GM18508 (cell line): ENCODE data around the gene UBE2N.
"Not testable (repeated sequence)": the region's sequence is repeated elsewhere in the genome, so short reads cannot be mapped to it uniquely, and the experiment has no call there.

ENCODE experiments used
- ATAC-seq: cut with Tn5 transposase; IDR thresholded peaks from one replicate; pipeline ENCODE4 v1.9.1; 2021; ENCODE audit warnings: moderate number of reproducible peaks; ENCODE audit not compliant: insufficient read depth, unreplicated experiment

Gene UBE2N

DNA sequence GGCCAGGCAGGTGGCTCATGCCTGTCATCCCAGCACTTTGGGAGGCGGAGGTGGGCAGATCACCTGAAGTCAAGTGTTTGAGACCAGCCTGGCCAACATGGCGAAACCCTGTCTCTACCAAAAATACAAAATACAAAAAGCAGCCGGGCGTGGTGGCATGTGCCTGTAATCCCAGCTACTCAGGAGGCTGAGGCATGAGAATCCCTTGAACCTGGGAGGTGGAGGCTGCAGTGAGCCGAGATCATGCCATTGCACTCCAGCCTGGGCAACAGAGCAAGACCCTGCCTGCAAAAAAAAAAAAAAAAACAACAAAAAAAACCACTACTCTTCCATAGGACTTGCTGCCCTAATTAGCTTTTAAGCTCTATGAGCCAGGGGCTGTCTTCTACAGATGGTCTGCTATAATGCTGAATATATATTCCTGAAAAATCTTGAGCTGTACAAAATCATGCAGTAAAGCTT, 59.7 kb downstream of the UBE2N start:
- not testable (repeated sequence) for ATAC-seq

DNA sequence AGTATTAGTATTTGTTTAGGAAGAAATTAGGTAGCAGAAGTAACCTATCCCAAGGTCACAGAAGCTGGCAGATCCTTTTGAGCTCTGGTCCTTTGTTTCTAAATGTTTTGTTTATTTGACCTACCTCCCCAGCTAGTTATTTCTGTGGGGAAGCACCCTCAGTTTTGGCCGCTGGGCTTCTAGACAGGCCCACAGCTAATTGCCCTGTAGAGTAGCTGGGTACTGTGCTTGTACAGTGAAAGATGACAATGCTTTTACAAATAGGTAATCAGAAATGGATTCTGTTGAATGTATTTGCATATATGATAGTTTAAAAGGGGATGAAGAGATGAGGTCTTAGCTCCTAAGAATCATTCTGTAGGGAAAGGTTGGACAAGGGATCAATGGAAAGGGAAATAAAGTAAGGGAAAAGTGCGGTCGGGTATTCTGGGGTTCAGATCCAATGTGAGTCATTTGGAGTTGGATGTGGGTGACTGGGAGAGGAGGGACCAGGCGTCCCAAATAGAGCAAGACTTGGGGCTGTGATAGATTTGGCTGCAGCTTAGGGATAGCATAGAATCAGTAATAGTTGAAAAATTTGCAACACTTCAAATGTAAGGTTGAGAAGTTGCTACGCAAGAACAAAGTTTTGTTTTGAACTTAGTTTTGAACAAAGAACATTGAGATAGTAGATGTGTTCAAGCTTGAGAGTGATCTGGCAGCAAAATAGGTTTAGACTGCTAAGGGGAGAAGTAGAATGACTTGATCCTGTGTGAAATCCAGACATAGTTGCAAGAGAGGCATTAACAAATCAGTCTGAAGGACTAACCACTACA, 60.4 kb downstream of the UBE2N start:
- no peak for ATAC-seq

DNA sequence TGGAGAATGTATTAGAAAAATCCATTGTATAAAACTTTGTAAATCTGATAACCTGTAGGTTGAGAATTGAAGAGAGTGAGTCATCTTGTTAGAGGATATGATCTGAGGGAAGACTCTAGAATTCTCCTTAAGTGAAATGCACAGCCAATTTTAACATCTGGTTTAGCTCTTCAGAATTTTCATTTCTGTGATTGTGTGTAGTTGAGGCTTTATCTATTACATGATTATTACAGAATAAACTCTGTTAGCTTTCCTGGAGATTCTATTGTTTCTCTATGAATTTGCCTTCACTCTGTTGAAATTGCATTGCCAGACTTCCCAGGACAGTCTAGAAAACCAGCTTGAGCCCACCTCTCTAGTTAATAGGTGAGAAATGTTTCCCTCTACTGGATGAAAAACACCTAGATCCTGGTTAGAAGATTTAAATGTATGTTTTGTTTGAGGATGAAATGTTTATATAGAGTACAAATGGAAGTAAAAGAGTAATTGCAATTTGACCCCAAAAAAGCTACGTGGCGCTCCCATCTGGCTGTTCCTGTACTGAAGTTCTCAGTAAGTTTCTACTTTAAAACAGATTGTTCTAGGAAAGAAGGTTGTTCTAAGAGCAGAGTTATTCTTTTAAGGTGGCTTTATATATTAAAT, 61.1 kb downstream of the UBE2N start:
- ATAC-seq: no peak

DNA sequence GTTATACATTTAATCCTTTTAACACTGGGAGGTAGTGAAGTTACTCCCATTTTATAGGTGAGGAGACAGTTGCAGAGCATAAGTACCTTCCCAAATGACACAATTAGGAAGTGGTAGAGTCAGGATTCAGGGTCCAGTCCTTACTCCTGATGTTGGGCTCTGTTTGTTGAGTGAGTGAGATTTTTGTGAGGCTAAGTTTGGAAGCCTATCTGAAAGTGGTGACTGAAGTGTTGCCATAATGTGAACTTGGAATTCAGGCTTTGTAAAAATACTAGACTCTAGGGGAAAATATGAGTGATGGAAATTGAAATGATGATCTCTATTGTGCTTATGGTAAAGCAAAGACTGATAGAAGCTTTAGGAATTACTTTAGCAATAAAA, 61.8 kb downstream of the UBE2N start:
- ATAC-seq: no peak

DNA sequence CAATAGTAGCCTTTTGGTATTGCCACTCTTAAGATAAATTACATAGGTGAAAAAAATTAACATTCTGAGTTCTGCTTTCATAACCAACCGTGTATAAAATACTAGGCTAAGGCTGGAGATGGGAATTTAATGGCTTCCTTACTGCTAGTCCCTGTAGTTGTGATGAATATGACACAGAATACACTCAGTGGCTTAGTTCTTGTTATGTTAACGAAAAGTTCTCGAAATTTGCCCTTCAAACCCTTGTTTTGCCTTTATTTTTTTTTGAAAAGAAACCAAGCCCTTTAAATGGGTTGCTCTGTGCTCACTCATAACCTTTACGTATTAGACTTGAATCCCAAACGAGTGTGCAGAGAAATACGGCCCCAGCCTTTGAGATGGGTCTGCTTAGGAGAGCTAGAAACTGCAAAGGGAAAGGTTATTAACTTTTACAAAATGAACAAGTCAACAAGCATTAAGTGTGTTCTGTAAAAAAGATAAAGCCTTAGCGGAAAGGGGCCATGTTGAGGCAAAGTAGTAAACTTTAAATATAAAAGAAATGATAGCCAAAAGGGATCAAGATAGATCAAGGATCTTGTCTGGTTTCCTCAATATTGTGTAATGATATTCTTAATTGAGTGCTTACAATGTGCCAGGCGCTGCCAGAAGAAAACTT, 62.3 kb downstream of the UBE2N start:
- ATAC-seq: no peak

DNA sequence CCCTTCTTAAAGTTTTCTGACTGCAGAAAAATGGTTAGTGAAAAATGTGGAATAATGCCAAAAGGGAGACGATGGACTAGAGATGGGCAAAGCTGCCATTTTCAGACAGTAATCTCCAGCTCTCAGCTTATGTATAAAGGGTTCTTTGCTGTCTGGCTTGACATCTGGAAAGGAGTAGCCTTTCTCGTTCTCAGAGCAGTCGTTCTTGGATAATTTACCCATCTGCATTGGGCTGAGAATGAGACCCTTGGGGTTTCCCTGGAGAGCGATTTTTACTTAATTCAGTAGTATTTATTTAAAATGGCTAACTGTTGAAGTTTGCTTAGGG, 62.8 kb downstream of the UBE2N start:
- ATAC-seq: no peak

DNA sequence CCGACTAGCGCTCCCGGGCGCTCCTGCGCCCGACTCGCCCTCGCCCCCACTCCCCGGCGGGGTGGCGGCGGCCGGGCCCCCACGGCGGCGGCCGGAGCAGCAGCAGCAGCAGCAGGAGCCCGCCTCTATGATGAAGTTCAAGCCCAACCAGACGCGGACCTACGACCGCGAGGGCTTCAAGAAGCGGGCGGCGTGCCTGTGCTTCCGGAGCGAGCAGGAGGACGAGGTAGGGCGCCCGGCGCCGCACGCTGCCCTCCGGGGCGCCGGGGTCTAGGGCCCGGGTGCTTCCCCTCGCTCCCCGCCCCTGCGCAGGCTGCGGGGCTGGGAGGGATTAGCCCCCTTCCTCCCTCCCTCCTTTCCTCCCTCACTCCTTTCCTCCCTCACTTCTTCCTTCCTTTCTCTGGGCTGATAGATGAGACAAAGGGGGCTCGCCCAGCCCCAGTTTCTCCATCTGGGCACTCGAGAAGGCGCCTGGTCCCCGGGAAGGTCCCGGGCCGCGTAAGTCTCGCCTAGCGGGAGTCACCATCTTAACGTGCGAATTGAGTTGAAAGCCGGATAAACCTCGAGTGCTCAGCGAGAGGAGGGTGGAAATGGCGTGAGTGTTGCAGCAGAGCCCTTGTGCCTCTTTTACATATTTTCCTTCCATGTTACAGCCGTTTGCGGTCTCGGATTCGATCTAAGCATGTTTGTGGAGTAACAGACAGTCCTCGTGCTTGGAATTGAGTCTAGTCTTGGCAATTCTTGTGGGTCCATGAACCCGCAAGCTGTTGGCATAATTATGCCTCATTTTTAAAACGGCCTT, 63.4 kb downstream of the UBE2N start:
- ATAC-seq: not testable (repeated sequence)

DNA sequence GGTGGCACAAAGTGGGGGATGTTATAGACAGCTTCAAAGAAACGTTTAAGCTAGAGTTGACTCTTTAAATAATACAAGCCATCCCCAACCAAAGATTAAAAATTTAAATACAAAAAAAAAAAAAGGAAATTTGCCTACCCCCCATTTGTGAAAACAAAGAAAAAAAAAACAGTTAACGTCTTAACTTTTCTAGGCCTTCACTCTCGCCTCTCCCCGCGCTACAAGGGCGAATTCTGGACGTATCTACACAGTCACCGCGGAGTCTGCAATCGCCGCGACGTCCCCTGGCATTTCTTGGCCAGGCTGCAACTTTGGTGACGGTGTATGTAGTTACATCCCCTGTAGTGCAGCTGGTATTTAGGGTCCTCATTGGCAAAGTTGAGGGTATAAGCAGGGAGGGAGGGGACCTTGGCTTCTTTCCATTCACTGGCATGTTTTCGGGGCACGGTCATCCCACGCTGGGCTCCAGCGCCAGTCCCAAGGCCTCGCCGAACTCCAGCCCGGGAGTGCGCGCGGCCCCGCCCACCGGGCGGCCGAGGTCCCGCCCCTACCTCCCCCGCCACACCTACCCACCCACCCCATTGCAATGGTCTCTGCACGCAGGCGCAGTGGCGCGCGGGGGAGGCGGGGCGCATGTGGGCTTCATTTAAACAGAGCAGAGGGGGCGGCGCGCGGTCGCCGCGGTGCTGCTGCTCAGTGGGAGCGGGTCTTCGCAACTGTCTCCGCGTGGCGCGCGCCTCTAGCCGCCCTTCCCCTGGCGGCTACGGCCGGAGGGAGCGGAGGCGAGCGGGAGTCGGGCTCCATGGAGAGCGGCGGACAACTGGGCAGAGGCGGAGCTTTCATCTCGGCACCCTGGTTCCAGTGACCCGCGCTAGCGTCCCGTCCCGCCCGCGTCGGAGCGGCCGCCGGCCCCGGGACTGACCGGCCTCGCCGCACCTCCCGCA, 64.2 kb downstream of the UBE2N start, which contains the start of gene NUDT4:
Gene NUDT4 (plus strand): TSS at position 674 of the 944 bp plus-strand sequence. CDS start 398 bp downstream, outside the sequence.
- no peak for ATAC-seq

DNA sequence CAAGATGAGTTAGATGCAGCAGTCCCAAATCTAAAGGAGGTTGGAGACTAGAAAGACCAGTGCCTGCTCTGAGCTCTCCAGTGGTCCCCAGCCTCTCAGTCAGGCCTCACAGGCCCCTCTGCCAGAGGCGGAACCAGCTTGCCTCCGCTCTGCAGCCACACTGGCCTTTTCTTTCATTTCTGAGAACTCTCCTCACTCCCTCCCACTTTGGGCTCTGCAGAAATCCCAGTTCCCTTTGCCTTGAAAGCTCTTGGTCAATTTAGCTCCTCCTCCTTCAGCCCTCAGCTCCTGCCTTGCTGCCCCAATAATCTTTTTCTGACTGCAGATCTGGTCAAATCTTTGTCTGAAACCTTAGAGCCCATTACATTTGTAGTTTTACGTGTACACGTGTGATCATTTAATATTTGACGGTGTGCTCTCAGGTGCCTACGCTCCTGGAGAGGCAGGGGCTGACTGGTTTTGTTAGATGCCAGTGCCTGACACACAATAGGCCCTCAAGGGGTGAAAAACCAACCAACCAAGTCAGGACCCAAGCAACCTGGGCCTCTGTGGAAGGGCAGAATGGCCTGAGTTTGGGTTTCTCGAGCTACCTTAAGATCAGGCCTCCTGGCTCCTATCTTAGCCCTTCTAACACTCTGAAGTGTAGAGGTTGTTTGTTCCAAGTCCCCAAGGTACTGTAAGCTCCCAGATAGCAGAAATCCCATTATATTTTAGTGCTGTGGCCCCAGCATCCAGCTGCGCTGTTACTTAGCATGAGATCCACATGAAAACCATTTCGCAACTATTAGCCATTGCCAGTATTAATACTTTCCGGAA, 65.1 kb downstream of the UBE2N start:
- ATAC-seq: no peak

DNA sequence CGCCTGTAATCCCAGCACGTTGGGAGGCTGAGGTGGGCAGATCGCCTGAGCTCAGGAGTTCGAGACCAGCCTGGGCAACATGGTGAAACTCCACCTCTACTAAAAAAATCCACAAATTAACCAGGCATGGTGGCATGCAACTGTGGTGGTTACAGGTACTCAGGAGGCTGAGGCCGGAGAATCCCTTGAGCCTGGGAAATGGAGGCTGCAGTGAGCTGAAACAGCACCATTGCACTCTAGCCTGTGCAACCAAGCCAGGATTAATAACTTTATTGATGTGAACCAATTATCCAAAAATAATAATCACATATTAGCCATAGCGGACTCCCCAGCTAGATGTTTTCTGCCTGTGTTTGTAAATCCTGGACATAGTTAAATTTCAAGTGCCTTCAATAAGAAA, 65.8 kb downstream of the UBE2N start:
- no peak for ATAC-seq

DNA sequence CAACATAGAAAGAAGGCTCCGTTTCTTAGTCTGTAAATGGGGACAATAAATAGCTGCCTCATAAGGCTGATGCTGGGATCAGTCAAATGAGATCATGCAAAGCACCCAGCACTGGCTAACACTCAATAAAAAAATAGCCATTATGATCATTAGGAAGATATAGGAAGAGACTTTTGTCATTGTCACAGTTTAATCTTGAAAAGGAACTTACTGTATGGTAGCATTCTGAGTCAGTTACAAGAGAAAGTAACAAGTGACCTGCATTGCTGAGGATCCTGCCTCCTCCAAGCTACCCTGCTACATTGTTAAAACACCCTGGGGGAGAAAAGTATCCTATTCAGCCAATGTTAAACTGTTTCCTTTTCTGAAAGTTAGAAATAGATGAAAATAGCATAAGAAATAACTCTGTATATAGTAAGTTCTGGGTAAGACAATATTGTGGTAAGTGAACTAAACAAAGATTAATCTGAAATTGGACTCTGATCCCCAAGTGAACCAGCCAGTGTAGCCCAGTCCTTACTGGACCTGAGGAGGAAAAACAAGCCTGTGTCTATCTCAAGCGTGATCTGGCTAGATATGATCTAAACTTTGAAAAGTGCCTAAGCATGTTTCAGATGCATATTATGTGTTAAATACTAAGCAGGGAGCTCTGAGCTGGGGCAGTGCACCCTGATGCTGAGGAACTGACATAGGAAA, 67.6 kb downstream of the UBE2N start:
- no peak for ATAC-seq

DNA sequence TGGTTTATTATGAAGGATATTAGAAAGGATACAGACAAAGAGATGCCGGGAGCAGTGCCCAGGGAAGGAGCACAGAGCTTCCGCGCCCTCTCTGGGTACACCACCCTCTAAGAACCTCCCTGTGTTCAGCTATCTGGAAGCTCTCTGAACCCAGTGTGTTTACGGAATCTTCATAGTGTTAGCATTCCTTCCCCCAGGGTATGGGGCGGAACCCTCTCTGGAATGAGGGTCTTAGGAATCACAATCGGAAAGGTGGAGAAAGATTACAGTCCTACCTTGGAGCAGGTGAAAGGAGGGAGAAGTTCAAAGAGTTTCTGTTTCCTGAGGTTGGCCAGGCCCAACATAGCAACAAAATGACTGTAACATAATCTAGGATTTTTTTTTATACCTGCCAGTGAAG, 70.8 kb downstream of the UBE2N start:
- ATAC-seq: no peak

DNA sequence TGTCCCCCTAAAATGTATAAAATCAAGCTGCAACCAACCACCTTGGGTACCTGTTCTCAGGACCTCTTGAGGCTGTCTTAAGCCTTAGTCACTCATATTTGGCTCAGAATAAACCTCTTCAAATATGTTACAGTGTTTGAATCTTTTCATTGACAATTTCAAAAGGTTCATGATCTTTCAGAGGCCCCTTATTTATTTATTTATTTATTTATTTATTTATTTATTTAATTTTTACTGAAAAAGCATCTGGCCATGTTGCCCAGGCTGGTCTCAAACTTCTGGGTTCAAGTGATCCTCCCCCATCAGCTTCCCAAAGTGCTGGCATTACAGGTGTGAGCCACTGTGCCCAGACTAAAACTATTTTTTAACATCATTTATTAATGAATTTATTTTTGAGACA, 72.2 kb downstream of the UBE2N start:
- no peak for ATAC-seq

DNA sequence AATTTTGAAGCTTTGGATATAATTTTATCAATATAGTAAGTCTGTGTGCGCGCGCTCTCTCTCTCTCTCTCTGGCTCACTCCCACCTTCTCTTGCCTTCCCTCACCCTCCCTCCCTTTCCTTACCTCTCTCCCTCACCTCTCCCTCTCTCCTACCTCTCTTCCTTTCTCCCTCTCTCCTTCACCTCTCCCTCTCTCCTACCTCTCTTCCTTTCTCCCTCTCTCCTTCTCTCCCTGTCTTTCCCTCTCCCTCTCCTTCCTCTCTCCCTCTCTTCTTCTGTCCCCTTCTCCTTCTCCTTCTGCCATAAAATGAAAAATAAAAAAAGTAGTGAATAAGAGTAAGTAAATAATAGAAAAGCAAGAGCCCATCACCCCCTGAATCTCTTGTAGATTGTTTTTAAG, 73.0 kb downstream of the UBE2N start:
- ATAC-seq: no peak

DNA sequence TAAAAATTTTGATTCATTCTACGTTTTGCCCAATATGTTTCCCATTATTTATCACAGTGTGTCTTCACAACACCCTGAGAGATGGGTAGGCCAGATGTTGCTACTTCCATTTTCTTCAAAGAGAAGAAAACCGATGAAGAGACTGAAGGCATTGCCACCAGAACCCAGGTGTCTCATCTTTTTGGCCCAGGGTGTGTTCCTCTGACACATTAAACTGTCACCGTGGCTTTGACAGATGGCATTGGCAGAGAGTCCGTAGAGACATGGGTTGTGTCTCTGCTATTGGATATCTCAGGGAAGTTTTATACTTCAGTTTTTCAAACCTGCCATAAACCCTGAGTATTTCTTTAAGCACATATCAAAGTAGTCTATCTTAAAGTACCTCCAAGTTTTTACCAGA, 75.3 kb downstream of the UBE2N start:
- no peak for ATAC-seq

DNA sequence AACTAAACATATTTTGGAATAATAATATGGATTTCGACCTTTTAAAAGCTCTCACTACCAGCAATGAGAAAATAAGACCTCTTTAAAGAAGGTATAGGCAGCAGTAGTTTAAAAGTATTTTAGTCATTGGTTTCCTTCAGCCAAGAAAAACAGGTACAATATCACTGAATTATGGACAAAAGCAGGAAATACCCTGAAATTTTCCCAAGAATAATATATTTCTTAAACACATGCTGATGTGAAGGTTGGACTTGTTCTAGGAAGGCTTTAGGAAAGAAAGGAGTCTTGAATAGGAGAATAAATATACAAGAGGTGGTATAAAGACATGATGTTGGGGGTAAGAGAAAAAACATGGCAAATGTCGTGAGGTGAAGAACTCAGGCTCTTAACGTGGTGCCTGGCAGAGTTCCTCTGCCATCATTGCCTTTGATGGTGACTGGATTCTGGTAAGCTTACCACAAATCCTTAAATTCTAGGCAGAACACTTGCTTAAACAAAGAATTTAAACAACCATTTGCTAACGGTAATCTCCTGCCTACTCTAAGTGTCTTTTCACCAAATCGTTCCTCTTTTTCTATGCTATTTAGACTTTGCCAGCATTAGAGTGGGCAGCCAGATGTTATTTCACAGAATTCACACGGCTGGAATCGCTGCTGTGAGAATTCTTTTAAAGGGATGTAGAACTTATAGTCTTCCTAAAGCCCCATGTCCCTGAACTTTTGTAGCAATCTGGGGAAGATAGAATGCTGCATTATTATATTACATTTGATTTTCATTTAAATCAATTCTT, 75.9 kb downstream of the UBE2N start:
- ATAC-seq: no peak

DNA sequence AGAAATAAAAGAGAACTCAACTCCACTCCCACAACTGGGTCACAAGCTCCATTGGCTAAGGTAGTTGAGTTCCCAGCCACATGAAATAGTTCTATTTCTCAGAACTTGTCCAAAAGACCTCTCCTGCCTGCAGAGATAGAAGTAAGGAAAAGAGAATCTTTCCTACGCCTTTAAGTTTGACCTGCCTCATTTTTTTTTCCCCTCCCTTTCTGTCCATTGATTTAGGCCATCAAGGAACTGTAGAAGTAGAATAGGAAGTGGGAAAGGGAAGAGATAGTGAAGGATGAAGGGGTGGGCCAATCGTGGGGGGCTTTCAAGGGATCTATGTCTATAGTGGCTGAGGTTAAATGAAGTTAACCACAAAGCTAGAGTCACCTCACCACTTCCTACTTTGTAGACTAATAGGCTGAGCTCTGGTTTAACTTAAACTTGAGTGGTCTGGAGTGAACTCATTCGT, 77.9 kb downstream of the UBE2N start:
- ATAC-seq: peak; percentile 67
